KMS-11 (cell line): ENCODE results near the gene MOSMO.

ENCODE experiments used
- H2AFZ ChIP-seq: fragments of 200-600 bp; sonication (generic); 2 replicates; pipeline ENCODE4 v1.6.1; 2016; ENCODE audit warnings: antibody characterized with exemption, mixed run types, low read depth
- H3K27ac ChIP-seq: fragments of 200-600 bp; sonication (generic); 2 replicates; pipeline ENCODE4 v1.6.1; 2016; ENCODE audit warnings: mild to moderate bottlenecking, mixed run types
- H3K27me3 ChIP-seq: fragments of 200-600 bp; sonication (generic); 2 replicates; pipeline ENCODE4 v1.6.1; 2017; ENCODE audit warnings: mild to moderate bottlenecking, low read depth, mixed run types, moderate library complexity; ENCODE audit not compliant: insufficient read depth
- H3K36me3 ChIP-seq: fragments of 200-600 bp; sonication (generic); 2 replicates; pipeline ENCODE4 v1.6.1; 2017; ENCODE audit warnings: mild to moderate bottlenecking, mixed run types; ENCODE audit not compliant: insufficient read depth
- H3K4me1 ChIP-seq: fragments of 200-600 bp; sonication (generic); 2 replicates; pipeline ENCODE4 v1.6.1; 2016; ENCODE audit warnings: mild to moderate bottlenecking, low read depth, mixed run types; ENCODE audit not compliant: poor library complexity, severe bottlenecking
- H3K4me2 ChIP-seq: fragments of 200-600 bp; sonication (generic); 2 replicates; pipeline ENCODE4 v1.7.0; 2016; ENCODE audit warnings: mild to moderate bottlenecking, mixed run types
- H3K4me3 ChIP-seq: fragments of 200-600 bp; sonication (generic); IDR thresholded peaks from 2 replicates; pipeline ENCODE4 v1.6.1; 2017; ENCODE audit warnings: low read depth, low read length, mixed read lengths; ENCODE audit not compliant: insufficient read depth
- H3K79me2 ChIP-seq: fragments of 200-600 bp; sonication (generic); 2 replicates; pipeline ENCODE4 v1.6.1; 2016; ENCODE audit warnings: low read depth, mixed run types; ENCODE audit not compliant: insufficient read depth
- H3K9ac ChIP-seq: fragments of 200-600 bp; sonication (generic); 2 replicates; pipeline ENCODE4 v1.6.1; 2016; ENCODE audit warnings: mild to moderate bottlenecking, mixed run types
- H4K20me1 ChIP-seq: fragments of 200-600 bp; sonication (generic); 2 replicates; pipeline ENCODE4 v1.6.1; 2016; ENCODE audit warnings: mild to moderate bottlenecking, mixed run types; ENCODE audit not compliant: insufficient read depth
- CTCF ChIP-seq: fragments of 200-600 bp; sonication (generic); conservative IDR thresholded peaks from 2 replicates; pipeline ENCODE4 v1.6.1; 2017; ENCODE audit warnings: low read depth, mild to moderate bottlenecking, antibody characterized with exemption, low read length, moderate library complexity, mixed read lengths

The MOSMO gene

GRCh38 chr16:22012241-22012640 is 4.3 kb downstream of the MOSMO start:
- no peak for TF ChIP-seq CTCF
- Histone ChIP-seq H3K4me2 (no peak overlapping the region), H3K36me3 (no peaks in the 10 kb centered on the region), H3K79me2 (peaks cover 31% of the 10 kb centered on the region; the same call in 1 of the 2 replicates), H3K27me3 (no peaks in the 10 kb centered on the region), H3K27ac (no peak overlapping the region), H3K9ac (no peak overlapping the region), H4K20me1 (no peaks in the 10 kb centered on the region), H3K4me3 (no peak overlapping the region), H3K4me1 (peaks cover 21% of the 10 kb centered on the region), H2AFZ (no peak overlapping the region)

GRCh38 chr16:22013486-22013885 is 5.6 kb downstream of the MOSMO start:
- Histone ChIP-seq H3K79me2 (peaks cover 38% of the 10 kb centered on the region; the same call in 1 of the 2 replicates), H4K20me1 (no peaks in the 10 kb centered on the region), H3K4me1 (peaks cover 20% of the 10 kb centered on the region)

GRCh38 chr16:22014271-22014873 is 6.5 kb downstream of the MOSMO start:
- Histone ChIP-seq H2AFZ (no peak overlapping the region), H3K4me2 (peak overlapping the region; percentile 0; the same call in 1 of the 2 replicates), H3K36me3 (no peaks in the 10 kb centered on the region), H3K4me3 (no peak overlapping the region), H4K20me1 (no peaks in the 10 kb centered on the region), H3K27ac (no peak overlapping the region), H3K9ac (no peak overlapping the region), H3K4me1 (peaks cover 12% of the 10 kb centered on the region), H3K27me3 (no peaks in the 10 kb centered on the region), H3K79me2 (peaks cover 30% of the 10 kb centered on the region; the same call in 1 of the 2 replicates)
- no peak for TF ChIP-seq CTCF

More at GRCh38 chr16:22013486-22013885, 5.6 kb downstream of the MOSMO start:
- Histone ChIP-seq H3K9ac (no peak overlapping the region), H3K27ac (no peak overlapping the region), H3K36me3 (no peaks in the 10 kb centered on the region), H3K4me2 (no peak overlapping the region), H3K4me3 (no peak overlapping the region), H2AFZ (no peak overlapping the region), H3K27me3 (no peaks in the 10 kb centered on the region)
- TF ChIP-seq CTCF: no peak

- no peak overlapping the region for H3K9ac ChIP-seq
- H3K4me1 ChIP-seq: peaks cover 14% of the 10 kb centered on the region
- H3K79me2 ChIP-seq: peaks cover 16% of the 10 kb centered on the region; the same call in 1 of the 2 replicates
- H4K20me1 ChIP-seq: no peaks in the 10 kb centered on the region
- H3K36me3 ChIP-seq: no peaks in the 10 kb centered on the region
- H2AFZ ChIP-seq: no peak overlapping the region
- TF ChIP-seq CTCF: no peak
- no peak overlapping the region for H3K4me2 ChIP-seq
- H3K27ac ChIP-seq: no peak overlapping the region
- H3K27me3 ChIP-seq: no peaks in the 10 kb centered on the region
- no peak overlapping the region for H3K4me3 ChIP-seq
These were observed 9.0 kb downstream of the MOSMO start for GRCh38 chr16:22016927-22017326.
